IMR-90 (cell line): ENCODE data around the gene SLC34A2. TPM values are rescaled to one million over a fixed set of nuclear protein-coding genes. Genes with fewer than 3 reads are reported as not detected.

Source experiments
- ATAC-seq: fragments of 200-7000 bp; cut with Tn5 transposase; 2 replicates; pipeline ENCODE4 v1.9.1; 2020; ENCODE audit warnings: low read depth, mild to moderate bottlenecking, moderate library complexity
- BruUV-seq: library from RNA; stranded (reverse); fragments of 400-500 nt; replicated peaks from 2 replicates; lab custom pipeline; 2021; lab: Mats Ljungman, UMichigan
- CTCF ChIA-PET: fragments of 300-600 bp; formaldehyde crosslinking; extraction: SDS; loops from one replicate; lab custom pipeline; 2021; ENCODE audit warnings: antibody characterized with exemption; lab: Yijun Ruan, JAX
- POLR2A ChIA-PET: fragments of 300-600 bp; sonication (Branson Sonifier 250); formaldehyde crosslinking; loops from one replicate; lab custom pipeline; 2022; ENCODE audit warnings: antibody characterized with exemption; ENCODE audit not compliant: unreplicated experiment; lab: Charles Lee
- DNase-seq: peaks from one replicate; pipeline ENCODE4 v3.0.0; 2013
- H2AFZ ChIP-seq: replicated peaks from 2 replicates; pipeline ENCODE3; 2013; ENCODE audit warnings: low read length, mild to moderate bottlenecking; ENCODE audit not compliant: poor library complexity
- H2AK5ac ChIP-seq: 2 replicates; pipeline ENCODE4 v1.6.1; 2013; ENCODE audit warnings: low read depth, low read length, inconsistent platforms
- H2AK9ac ChIP-seq: replicated peaks from 2 replicates; pipeline ENCODE3; 2013; ENCODE audit warnings: mild to moderate bottlenecking, low read depth, low read length, moderate library complexity; ENCODE audit not compliant: poor library complexity
- H2BK120ac ChIP-seq: 2 replicates; pipeline ENCODE4 v1.6.1; 2013; ENCODE audit warnings: low read depth, low read length, inconsistent platforms
- H2BK15ac ChIP-seq: 3 replicates; pipeline ENCODE4 v1.6.1; 2013; ENCODE audit warnings: low read depth, low read length, inconsistent platforms
- H2BK20ac ChIP-seq: 2 replicates; pipeline ENCODE4 v1.6.1; 2013; ENCODE audit warnings: low read depth, mild to moderate bottlenecking, inconsistent platforms, low read length, moderate library complexity
- H2BK5ac ChIP-seq: 2 replicates; pipeline ENCODE4 v1.6.1; 2013; ENCODE audit warnings: mild to moderate bottlenecking, low read depth, low read length, inconsistent platforms; ENCODE audit not compliant: poor library complexity, severe bottlenecking
- H3K14ac ChIP-seq: replicated peaks from 2 replicates; pipeline ENCODE4 v1.6.1; 2013; ENCODE audit warnings: low read depth, low read length, inconsistent platforms
- H3K18ac ChIP-seq: 2 replicates; pipeline ENCODE4 v1.6.1; 2013; ENCODE audit warnings: low read depth, low read length, control low read depth
- H3K23ac ChIP-seq: 2 replicates; pipeline ENCODE4 v1.6.1; 2013; ENCODE audit warnings: low read depth, low read length, inconsistent platforms
- H3K27ac ChIP-seq: 2 replicates; pipeline ENCODE4 v1.5.1; 2013; ENCODE audit warnings: mild to moderate bottlenecking, control low read depth, low read length; ENCODE audit not compliant: insufficient read depth
- H3K27me3 ChIP-seq: 2 replicates; pipeline ENCODE4 v1.6.1; 2013; ENCODE audit warnings: low read length; ENCODE audit not compliant: control insufficient read depth, insufficient read depth
- H3K36me3 ChIP-seq: 2 replicates; pipeline ENCODE4 v1.6.1; 2013; ENCODE audit warnings: low read length, mixed read lengths; ENCODE audit not compliant: control insufficient read depth, insufficient read depth
- H3K4ac ChIP-seq: 2 replicates; pipeline ENCODE4 v1.6.1; 2013; ENCODE audit warnings: low read depth, low read length, inconsistent platforms
- H3K4me1 ChIP-seq: 2 replicates; pipeline ENCODE4 v1.6.1; 2013; ENCODE audit warnings: low read length, mixed read lengths; ENCODE audit not compliant: control insufficient read depth, insufficient read depth
- H3K4me2 ChIP-seq: 2 replicates; pipeline ENCODE4 v1.6.1; 2013; ENCODE audit warnings: low read depth, mild to moderate bottlenecking, control low read depth, low read length, moderate library complexity
- H3K4me3 ChIP-seq: 2 replicates; pipeline ENCODE4 v1.5.1; 2013; ENCODE audit warnings: low read depth, mild to moderate bottlenecking, control low read depth, low read length, moderate library complexity; ENCODE audit not compliant: insufficient read depth
- H3K56ac ChIP-seq: 2 replicates; pipeline ENCODE4 v1.6.1; 2013; ENCODE audit warnings: low read length, inconsistent platforms; ENCODE audit not compliant: insufficient read depth; ENCODE audit errors: extremely low read depth
- H3K79me1 ChIP-seq, 2 experiments: 2 replicates each; pipeline ENCODE4 v1.6.1; 2013; ENCODE audit warnings: low read length in 2 of 2, inconsistent platforms in 1 of 2, low read depth in 1 of 2
- H3K9ac ChIP-seq: 2 replicates; pipeline ENCODE4 v1.6.1; 2013; ENCODE audit warnings: low read depth, low read length, control low read depth
- H3K9me1 ChIP-seq: 2 replicates; pipeline ENCODE4 v1.6.1; 2013; ENCODE audit warnings: low read length, inconsistent platforms; ENCODE audit not compliant: insufficient read depth
- H3K9me3 ChIP-seq: 2 replicates; pipeline ENCODE4 v1.6.1; 2013; ENCODE audit warnings: low read length; ENCODE audit not compliant: control insufficient read depth, insufficient read depth
- H4K20me1 ChIP-seq: 2 replicates; pipeline ENCODE4 v1.6.1; 2013; ENCODE audit warnings: low read length, inconsistent platforms; ENCODE audit not compliant: insufficient read depth
- H4K5ac ChIP-seq: 2 replicates; pipeline ENCODE4 v1.6.1; 2013; ENCODE audit warnings: mild to moderate bottlenecking, low read depth, low read length, control low read depth
- H4K8ac ChIP-seq, 2 experiments: 2 replicates each; pipeline ENCODE4 v1.6.1; 2013; ENCODE audit warnings: low read depth in 2 of 2, low read length in 2 of 2, control low read depth in 1 of 2, inconsistent platforms in 1 of 2
- H4K91ac ChIP-seq: 2 replicates; pipeline ENCODE4 v1.6.1; 2013; ENCODE audit warnings: low read depth, low read length, inconsistent platforms; ENCODE audit not compliant: insufficient read depth
- BHLHE40 ChIP-seq: fragments of 150-350 bp; IDR thresholded peaks from 2 replicates; pipeline ENCODE4 v1.6.1; 2016; ENCODE audit warnings: mild to moderate bottlenecking, low read depth, low read length
- CEBPB ChIP-seq: IDR thresholded peaks from 2 replicates; pipeline ENCODE4 v1.6.1; 2012; ENCODE audit warnings: low read depth, low read length, improper control_type of control experiment
- CHD1 ChIP-seq: IDR thresholded peaks from 2 replicates; pipeline ENCODE4 v1.6.1; 2012; ENCODE audit warnings: low read depth, low read length, improper control_type of control experiment
- FOS ChIP-seq: fragments of 150-350 bp; IDR thresholded peaks from 2 replicates; pipeline ENCODE4 v1.6.1; 2016; ENCODE audit warnings: low read depth, low read length
- MAFK ChIP-seq: IDR thresholded peaks from 2 replicates; pipeline ENCODE4 v1.6.1; 2012; ENCODE audit warnings: low read depth, low read length, improper control_type of control experiment
- MAZ ChIP-seq: IDR thresholded peaks from 2 replicates; pipeline ENCODE4 v1.6.1; 2012; ENCODE audit warnings: low read depth, mild to moderate bottlenecking, low read length, improper control_type of control experiment, moderate library complexity, borderline replicate concordance
- MXI1 ChIP-seq: IDR thresholded peaks from 2 replicates; pipeline ENCODE4 v1.6.1; 2012; ENCODE audit warnings: low read depth, mild to moderate bottlenecking, low read length, moderate library complexity, borderline replicate concordance
- NFE2L2 ChIP-seq: fragments of 150-350 bp; IDR thresholded peaks from 2 replicates; pipeline ENCODE4 v1.6.1; 2016; ENCODE audit warnings: low read depth, mild to moderate bottlenecking, low read length
- POLR2A ChIP-seq: IDR thresholded peaks from 2 replicates; pipeline ENCODE4 v1.6.1; 2012; ENCODE audit warnings: mild to moderate bottlenecking, low read depth, low read length
- RAD21 ChIP-seq: IDR thresholded peaks from 2 replicates; pipeline ENCODE4 v1.6.1; 2012; ENCODE audit warnings: low read length, improper control_type of control experiment
- RCOR1 ChIP-seq: IDR thresholded peaks from 2 replicates; pipeline ENCODE4 v1.6.1; 2012; ENCODE audit warnings: mild to moderate bottlenecking, low read length, improper control_type of control experiment; ENCODE audit not compliant: insufficient replicate concordance
- RFX5 ChIP-seq: IDR thresholded peaks from 2 replicates; pipeline ENCODE4 v1.8.0; 2012; ENCODE audit warnings: low read depth, mild to moderate bottlenecking, low read length, moderate library complexity
- SMC3 ChIP-seq: fragments of 150-350 bp; IDR thresholded peaks from 2 replicates; pipeline ENCODE4 v1.6.1; 2016; ENCODE audit warnings: low read depth, mild to moderate bottlenecking, antibody characterized with exemption, low read length, moderate library complexity
- WGBS, 2 experiments: methylation state at CpG; one replicate each; pipeline versions ENCODE4 v1.1.5 to v1.1.7; 2013; ENCODE audit warnings: missing lambda C conversion rate in 2 of 2; ENCODE audit not compliant: insufficient read length in 1 of 2; ENCODE audit errors: extremely low coverage in 2 of 2; 5-methylcytosine and 5-hydroxymethylcytosine counted together
- dilution Hi-C: fragments of 300-500 bp; cut with HindIII; formaldehyde crosslinking; loops from one replicate; pipeline ENCODE4 v1.14.3; 2018; ENCODE audit warnings: low sequenced_read_pairs; ENCODE audit not compliant: unreplicated experiment
- in situ Hi-C: fragments of 300-500 bp; cut with MboI; formaldehyde crosslinking; loops from 3 replicates; pipeline ENCODE4 v1.14.3; 2019; ENCODE audit warnings: low sequenced_read_pairs, inconsistent platforms, mixed read lengths
- intact Hi-C: fragments of 100-400 bp; cut with micrococcal nuclease; formaldehyde crosslinking; loops from 2 replicates; pipeline ENCODE4 v1.10.0; 2022
- polyA plus RNA-seq, 3 experiments: library from polyadenylated mRNA; depleted of rRNA; stranded (reverse); fragments of >200 nt; gene quantifications; 2 replicates each; pipeline ENCODE4 v1.2.3, GENCODE V29; 2012; ENCODE audit warnings: low replicate concordance in 1 of 3
- total RNA-seq: library from RNA; depleted of rRNA; stranded (reverse); fragments of >200 nt; gene quantifications from 2 replicates; pipeline ENCODE4 v1.2.3, GENCODE V29; 2012
- TF ChIP-seq, protein P1 (sequence below): conservative IDR thresholded peaks from 2 replicates; pipeline ENCODE4 v1.5.1; 2012; ENCODE audit warnings: mild to moderate bottlenecking, low read depth, low read length, improper control_type of control experiment
- TF ChIP-seq, protein P2 (sequence below): fragments of 150-350 bp; IDR thresholded peaks from 2 replicates; pipeline ENCODE4 v1.6.1; 2017; ENCODE audit warnings: mild to moderate bottlenecking, antibody characterized with exemption, low read length, low read depth
- TF ChIP-seq, protein P3 (sequence below): fragments of 150-350 bp; IDR thresholded peaks from 2 replicates; pipeline ENCODE4 v1.6.1; 2016; ENCODE audit warnings: low read depth, mild to moderate bottlenecking, low read length, moderate library complexity, borderline replicate concordance

The SLC34A2 gene
- total and polyA plus RNA-seq, 2 of the 4 experiments (the other 2 are of a cell fraction) = not detected

DNA sequence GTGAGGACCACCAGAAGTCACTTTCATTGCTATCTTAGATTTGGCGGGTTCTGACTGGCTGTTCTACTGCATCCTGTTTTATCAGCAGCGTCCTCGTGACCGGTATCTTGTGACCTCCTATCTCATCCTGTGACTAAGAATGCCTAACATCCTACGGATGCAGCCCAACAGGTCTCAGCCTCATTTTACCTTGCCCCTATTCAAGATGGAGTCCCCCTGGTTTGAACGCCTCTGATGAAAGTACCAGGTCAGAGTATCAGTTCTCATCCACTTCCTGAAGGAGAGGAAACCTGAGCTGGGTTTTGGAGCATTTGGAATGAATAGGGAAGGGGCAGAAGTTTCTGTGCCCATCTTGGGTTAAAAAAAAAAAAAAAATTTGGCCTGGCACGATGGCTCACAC is 70.2 kb downstream of the SLC34A2 start:
- no peak overlapping the region for H3K14ac ChIP-seq
- WGBS, 2 experiments = 67% methylated on average over 2 of the region's 7 CpGs; no CpG with 5 or more reads in 1 of the 2 experiments
- no peaks in the 10 kb centered on the region for H4K20me1 ChIP-seq
- DNase-seq = no peak
- in situ Hi-C loops (no loop called here), intact Hi-C loops (no loop called here), dilution Hi-C loops (no loop called here)
- no peak overlapping the region for H3K27ac ChIP-seq
- H3K4ac ChIP-seq = no peak overlapping the region
- ChIA-PET POLR2A (no interaction called here), CTCF (no interaction called here)
- no peaks in the 10 kb centered on the region; the same call in 1 of the 2 replicates for H3K27me3 ChIP-seq
- H2AK5ac ChIP-seq = no peak overlapping the region
- H2BK5ac ChIP-seq = no peak overlapping the region
- H3K56ac ChIP-seq = no peak overlapping the region
- H3K4me2 ChIP-seq = no peak overlapping the region
- H3K4me1 ChIP-seq = peaks cover 2% of the 10 kb centered on the region; the same call in 1 of the 2 replicates
- H3K9ac ChIP-seq = no peak overlapping the region
- H3K18ac ChIP-seq = no peak overlapping the region
- H4K8ac ChIP-seq = no peak overlapping the region
- no peaks in the 10 kb centered on the region for H3K9me3 ChIP-seq
- H2AFZ ChIP-seq = no peak overlapping the region
- H3K23ac ChIP-seq = no peak overlapping the region
- no peak overlapping the region for H2BK120ac ChIP-seq
- H4K5ac ChIP-seq = no peak overlapping the region
- H2BK15ac ChIP-seq = no peak overlapping the region
- no peak overlapping the region for H2AK9ac ChIP-seq
- no peak overlapping the region for H2BK20ac ChIP-seq
- H3K4me3 ChIP-seq = no peak overlapping the region
- no peak overlapping the region for H4K91ac ChIP-seq
- no peaks in the 10 kb centered on the region for H3K36me3 ChIP-seq
- TF ChIP-seq BHLHE40 (no peak), CEBPB (no peak), RCOR1 (no peak), FOS (no peak), RFX5 (no peak), SMC3 (no peak), CHD1 (no peak), MXI1 (no peak), POLR2A (no peak), RAD21 (no peak), NFE2L2 (no peak), MAZ (no peak), MAFK (no peak)
- TF ChIP-seq, protein P1, sequence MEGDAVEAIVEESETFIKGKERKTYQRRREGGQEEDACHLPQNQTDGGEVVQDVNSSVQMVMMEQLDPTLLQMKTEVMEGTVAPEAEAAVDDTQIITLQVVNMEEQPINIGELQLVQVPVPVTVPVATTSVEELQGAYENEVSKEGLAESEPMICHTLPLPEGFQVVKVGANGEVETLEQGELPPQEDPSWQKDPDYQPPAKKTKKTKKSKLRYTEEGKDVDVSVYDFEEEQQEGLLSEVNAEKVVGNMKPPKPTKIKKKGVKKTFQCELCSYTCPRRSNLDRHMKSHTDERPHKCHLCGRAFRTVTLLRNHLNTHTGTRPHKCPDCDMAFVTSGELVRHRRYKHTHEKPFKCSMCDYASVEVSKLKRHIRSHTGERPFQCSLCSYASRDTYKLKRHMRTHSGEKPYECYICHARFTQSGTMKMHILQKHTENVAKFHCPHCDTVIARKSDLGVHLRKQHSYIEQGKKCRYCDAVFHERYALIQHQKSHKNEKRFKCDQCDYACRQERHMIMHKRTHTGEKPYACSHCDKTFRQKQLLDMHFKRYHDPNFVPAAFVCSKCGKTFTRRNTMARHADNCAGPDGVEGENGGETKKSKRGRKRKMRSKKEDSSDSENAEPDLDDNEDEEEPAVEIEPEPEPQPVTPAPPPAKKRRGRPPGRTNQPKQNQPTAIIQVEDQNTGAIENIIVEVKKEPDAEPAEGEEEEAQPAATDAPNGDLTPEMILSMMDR = no peak
- TF ChIP-seq, protein P2, sequence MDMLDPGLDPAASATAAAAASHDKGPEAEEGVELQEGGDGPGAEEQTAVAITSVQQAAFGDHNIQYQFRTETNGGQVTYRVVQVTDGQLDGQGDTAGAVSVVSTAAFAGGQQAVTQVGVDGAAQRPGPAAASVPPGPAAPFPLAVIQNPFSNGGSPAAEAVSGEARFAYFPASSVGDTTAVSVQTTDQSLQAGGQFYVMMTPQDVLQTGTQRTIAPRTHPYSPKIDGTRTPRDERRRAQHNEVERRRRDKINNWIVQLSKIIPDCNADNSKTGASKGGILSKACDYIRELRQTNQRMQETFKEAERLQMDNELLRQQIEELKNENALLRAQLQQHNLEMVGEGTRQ = no peak
- TF ChIP-seq, protein P3, sequence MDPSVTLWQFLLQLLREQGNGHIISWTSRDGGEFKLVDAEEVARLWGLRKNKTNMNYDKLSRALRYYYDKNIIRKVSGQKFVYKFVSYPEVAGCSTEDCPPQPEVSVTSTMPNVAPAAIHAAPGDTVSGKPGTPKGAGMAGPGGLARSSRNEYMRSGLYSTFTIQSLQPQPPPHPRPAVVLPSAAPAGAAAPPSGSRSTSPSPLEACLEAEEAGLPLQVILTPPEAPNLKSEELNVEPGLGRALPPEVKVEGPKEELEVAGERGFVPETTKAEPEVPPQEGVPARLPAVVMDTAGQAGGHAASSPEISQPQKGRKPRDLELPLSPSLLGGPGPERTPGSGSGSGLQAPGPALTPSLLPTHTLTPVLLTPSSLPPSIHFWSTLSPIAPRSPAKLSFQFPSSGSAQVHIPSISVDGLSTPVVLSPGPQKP = no peak
- no peak for ATAC-seq
- H3K79me1 ChIP-seq = no peaks in the 10 kb centered on the region
- BruUV-seq = no TSS peak
- no peaks in the 10 kb centered on the region for H3K9me1 ChIP-seq
